Measurements from ENCODE around the gene PTMS.

Gene PTMS

DNA sequence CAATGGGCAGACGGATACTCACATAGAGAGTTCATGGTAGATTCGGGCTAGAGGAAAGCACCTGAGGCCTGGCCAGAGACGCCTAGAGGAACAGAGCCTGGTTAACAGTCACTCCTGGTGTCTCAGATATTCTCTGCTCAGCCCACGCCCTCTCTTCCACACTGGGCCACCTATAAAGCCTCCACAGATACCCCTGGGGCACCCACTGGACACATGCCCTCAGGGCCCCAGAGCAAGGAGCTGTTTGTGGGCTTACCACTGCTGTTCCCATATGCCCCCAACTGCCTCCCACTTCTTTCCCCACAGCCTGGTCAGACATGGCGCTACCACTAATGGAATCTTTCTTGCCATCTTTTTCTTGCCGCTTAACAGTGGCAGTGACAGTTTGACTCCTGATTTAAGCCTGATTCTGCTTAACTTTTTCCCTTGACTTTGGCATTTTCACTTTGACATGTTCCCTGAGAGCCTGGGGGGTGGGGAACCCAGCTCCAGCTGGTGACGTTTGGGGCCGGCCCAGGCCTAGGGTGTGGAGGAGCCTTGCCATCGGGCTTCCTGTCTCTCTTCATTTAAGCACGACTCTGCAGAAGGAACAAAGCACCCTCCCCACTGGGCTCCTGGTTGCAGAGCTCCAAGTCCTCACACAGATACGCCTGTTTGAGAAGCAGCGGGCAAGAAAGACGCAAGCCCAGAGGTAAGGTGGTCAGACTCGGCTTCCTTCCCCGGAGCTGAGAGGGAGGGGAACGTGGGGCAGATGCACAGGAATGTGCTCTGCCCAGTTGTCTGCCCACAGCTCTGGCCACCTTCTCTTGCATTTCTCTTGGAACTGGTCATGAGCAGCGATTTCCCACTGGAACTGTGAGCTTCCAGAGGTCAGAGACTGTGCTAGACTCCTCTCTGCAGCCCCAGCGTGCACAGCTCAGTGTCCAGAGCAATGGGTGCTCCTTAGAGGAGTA is 23.1 kb downstream of the PTMS start, which contains the start of gene CD4:
TSS of gene CD4 (plus strand) at position 557 of the 953 bp plus-strand sequence. CDS start 10,611 bp downstream, outside the sequence.
- DNase-seq (ENCODE audit: low read depth in 2 of 2): peak; percentile 41 to 64

DNA sequence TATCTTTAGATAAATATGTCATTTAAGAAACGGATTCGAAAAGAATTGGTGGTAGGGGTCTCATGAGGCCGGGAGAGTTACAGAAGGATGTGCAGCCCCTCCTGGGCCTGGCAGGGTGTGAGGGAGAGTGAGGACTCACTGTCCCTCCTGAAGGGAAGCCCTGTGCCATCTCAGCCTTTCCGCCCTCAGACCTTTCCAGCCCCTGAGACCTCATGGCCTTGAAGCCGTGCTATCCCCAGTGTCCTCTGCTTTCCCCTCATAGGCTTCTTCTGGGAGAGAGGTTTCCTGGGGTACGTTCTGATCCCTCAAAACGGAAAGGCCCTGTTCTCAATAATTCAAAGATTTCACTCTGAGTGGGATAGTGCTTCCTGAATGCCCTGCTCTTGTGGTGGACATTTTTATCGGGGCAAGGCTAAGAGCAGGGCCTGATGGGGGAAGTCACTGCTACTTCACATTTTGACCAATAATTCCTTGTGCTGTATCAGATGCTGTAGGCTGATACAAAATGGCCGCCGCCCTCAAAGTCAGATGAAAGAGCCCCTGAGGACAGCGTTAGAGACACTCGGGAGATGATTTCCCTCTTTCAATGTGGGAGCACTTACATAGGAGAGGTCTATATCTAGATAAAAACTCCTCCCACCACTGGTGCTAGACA is 24.5 kb downstream of the PTMS start:
- DNase-seq (ENCODE audit: low read depth in 2 of 2): no peak

DNA sequence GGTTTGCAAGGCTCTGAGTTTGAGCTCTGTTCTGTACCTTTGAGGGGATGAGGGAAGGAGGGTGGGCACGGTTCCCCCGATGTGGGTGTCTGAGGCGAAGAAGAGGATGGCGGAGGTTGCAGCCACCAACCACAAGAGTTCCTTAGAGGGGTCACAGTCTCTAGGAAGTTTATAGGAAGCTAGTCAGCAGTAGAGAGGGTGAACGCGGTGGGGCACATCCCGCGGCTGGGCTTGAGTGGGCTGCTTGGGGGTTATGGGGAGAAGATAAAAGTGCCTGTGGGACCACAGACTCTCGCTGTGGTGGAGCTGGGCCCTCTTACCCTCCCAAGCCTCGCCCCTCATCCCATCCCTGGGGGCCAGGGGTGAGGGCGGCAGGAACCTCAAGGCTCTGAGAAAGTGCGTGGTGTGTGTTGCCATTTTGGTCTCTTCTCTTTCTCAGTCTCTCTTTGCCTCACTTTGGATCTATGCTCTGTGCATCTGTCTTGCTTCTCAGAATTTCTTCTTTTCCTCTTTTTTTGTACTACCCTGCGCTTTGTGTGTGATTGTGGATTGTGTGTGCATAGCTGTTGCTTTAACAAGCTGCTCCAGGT is 25.9 kb downstream of the PTMS start:
- DNase-seq (ENCODE audit: low read depth in 2 of 2): no peak

DNA sequence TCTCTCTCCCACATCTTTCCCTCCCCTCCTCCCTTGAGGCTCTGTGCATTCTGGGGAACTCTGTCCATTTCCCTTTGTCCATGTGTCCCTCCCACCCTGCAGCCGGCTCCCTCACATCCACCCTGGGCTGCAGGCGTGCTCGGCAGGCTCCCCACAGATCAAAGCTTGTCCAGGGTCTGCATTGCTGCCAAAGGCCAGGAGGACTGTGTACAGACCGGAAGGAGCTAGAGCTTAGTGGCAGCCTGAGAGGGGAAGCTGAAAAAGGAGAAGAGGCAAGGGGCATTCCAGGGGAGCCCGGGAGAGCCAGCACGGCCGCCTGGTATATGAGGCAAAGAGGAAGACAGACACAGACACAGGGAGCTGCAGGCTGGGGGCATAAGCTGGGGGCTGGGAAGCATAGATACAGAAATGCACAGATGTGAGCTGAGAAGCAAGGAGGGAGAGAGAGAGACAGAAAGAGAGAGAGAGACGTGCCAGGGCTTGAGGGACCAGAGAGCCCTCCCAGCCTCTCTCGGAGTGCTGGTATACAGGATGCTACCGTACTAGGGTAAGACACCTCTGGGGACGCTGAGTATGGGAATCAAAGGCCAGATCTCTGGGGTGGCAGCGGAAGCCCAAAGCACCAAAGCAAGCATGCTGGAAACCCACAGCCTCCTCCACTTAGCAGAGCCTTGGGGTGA is 26.5 kb downstream of the PTMS start:
- DNase-seq (ENCODE audit: low read depth in 2 of 2): no peak

DNA sequence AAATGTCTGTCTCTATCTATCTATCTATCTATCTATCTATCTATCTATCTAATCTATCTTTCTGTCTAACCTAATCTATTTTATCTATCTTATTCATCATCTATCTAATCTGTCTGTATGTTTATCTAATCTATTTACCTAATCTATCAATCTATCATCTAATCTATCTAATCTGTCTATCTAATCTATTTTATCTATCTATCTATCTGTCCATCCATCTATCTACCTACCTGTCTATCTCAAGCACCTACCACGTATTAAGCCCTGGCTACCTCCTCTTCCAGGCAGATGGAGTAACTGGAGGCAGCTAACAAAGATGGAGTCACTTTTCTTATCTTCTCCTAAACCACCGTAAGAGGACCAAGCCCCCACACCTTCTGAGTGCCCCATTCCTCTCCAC is 28.9 kb downstream of the PTMS start:
- no peak for DNase-seq (ENCODE audit: low read depth in 2 of 2)

DNA sequence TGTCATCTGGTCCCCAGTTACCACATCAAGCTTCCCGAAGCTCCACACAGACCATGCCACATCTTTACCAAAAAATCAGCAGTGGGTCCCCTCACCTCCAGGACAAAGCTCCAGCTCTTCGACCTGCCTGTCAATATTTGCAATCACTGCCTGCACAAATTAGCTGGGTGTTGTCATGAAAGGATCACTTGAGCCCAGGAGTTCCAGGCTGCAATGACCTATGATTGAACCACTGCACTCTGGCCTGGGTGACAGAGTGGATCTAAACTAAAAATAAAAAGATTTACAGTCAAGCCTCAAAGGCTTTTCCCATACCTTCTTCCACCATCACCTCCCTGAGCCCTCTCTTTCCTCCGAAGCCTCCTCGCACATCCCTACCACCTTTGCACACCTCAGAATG is 30.4 kb downstream of the PTMS start:
- no peak for DNase-seq (ENCODE audit: low read depth in 2 of 2)

DNA sequence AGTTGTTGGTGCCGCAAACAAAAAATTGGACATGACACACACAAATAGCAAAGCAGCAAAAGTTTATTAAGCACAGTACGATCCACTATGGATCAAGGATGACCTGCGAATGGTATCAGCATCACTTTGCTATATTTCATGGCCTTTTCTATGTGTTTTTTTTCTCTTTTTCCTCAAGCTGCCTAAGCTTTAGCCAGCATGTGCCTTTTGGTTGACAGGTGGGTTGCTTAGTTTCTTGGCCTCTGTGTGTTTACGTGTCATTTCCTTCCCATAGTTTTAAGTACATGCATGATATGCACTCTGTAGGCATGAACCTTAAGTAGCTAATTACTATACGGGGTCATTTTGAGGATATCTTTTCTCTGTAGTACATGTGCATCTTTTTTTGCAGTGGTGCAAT is 33.0 kb downstream of the PTMS start:
- no peak for DNase-seq (ENCODE audit: low read depth in 2 of 2)

DNA sequence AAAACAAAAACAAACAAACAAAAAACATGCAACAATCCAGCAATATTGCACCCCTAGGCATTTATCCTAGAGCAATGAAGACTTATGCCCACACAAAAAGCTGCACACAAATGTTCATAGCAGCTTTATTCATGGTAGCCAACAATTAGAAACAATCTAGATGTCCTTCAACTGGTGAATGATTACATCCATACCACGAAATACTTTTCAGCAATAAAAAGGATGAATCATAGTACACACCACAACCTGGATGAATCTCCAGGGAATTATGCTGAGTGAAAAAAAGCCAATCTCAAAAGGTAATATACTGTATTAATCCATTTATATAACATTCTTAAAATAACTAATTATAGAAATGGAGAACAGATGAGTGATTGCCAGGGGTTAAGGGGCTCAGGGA is 41.0 kb downstream of the PTMS start:
- DNase-seq (ENCODE audit: low read depth in 2 of 2): no peak

DNA sequence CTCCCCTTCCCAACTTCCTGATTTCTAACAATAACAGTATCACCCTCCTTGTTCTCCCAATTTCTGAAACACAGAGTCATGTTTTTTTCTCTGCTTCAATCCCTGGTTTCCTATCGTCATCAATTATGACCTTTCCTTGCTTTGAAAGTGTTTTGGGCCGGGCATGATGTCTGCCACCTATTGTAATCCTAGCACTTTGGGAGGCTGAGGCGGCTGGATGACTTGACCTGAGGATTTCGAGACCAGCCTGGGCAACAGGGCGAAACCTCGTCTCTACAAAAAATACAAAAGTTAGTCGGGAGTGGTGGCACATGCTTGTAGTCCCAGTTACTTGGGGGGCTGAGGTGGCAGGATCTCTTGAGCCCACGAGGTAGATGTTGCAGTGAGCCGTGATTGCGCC is 42.9 kb downstream of the PTMS start:
- no peak for DNase-seq (ENCODE audit: low read depth in 2 of 2)

DNA sequence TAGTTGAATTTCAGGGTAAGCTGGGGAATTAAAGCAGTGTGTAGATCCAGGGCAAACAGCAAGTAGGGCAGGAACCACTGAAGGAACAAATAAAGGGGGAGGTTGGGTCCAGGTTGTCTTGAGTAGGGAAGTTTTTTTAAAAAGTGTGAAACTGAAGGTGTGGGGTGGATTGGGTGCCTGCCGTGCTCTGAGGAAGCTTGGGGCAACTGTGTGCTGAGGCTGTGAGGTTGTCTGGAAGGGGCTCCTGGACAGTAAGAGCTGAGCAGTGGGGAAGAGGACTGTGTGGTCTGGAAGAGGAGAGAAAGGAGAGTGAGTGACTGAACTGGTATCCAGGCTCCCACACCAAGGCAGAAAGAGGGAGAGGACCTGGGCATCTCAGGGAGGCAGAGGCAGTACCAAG is 44.6 kb downstream of the PTMS start:
- DNase-seq (ENCODE audit: low read depth in 2 of 2): no peak

DNA sequence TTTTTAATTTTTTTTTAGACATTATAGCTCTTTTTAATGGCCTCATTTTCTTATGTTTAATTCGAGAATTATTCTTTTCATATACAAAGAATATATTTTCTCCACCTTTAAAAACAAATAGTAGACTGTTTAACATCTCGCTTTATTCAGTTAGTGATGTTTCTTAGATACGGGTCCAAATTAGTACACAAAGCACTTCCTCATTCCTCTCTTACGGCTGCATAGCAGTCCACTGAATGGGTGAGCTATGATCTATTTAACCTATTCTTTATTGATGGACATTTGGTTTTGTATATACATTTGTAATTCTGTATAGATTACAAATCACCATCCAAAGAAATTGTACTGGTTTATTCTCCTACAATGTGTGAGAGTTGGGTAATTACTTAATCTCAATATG is 47.2 kb downstream of the PTMS start:
- DNase-seq (ENCODE audit: low read depth in 2 of 2): no peak

DNA sequence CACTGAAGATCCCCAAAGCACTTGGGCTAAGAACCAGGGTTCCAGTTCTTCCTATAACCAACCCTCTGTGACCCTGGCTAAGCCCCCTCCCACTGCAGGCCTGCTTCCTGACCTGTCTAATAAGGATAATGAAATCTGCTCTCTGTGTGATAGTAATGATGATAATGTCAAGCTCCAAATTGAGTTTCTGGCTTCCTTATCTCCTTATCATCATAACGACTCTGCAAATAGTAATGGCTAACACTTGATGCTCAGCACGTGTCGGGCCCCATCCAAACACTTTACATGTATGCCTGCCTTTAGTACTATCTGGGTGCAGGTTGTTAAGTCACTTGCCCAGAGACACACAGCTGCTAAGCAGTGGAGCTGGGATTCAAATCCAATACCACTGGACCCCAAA is 50.4 kb downstream of the PTMS start:
- no peak for DNase-seq (ENCODE audit: low read depth in 2 of 2)

DNA sequence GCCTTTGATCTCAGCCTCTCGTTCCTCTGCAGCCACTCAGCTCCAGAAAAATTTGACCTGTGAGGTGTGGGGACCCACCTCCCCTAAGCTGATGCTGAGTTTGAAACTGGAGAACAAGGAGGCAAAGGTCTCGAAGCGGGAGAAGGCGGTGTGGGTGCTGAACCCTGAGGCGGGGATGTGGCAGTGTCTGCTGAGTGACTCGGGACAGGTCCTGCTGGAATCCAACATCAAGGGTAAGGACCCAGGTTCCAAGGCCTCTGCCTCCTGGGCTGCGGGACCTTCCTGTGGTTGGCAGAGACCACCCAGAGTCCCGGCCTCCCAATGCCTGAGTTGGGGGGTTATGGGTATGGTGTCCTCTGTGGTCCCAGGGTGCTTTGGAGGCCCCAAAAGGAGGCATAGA is 50.9 kb downstream of the PTMS start:
- DNase-seq (ENCODE audit: low read depth in 2 of 2): no peak

DNA sequence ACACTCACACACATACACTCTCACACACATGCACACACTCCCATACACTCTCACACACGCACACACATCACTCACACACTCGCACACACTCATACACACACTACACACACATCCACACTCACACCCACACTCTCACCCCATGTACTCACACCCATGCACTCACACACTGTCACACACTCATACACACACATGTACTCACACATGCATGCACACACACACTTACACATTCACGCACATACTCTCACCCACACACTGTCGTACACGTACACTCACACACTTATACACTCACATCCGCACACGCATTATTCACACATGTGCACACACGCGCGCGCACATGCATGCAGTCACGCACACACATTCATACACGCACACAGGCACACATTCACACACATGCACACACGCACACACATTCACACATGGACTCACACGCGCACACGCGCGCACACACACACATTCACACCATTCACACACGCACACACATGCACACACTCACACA is 51.5 kb downstream of the PTMS start:
- no peak for DNase-seq (ENCODE audit: low read depth in 2 of 2)

DNA sequence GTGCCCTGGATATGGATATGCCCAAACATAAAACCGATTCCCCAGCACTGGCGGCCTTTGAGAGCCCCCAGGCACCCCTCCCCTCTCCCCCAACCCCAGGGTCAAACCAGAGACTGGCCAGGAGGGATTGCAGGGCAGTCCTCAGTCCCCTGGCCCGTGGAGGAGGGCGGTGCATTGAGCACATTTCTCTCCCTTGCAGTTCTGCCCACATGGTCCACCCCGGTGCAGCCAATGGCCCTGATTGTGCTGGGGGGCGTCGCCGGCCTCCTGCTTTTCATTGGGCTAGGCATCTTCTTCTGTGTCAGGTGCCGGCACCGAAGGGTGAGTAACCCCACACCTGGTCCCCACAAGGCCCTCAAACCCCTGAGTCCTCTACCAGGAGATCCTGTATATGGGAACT is 52.1 kb downstream of the PTMS start:
- DNase-seq (ENCODE audit: low read depth in 2 of 2): no peak

DNA sequence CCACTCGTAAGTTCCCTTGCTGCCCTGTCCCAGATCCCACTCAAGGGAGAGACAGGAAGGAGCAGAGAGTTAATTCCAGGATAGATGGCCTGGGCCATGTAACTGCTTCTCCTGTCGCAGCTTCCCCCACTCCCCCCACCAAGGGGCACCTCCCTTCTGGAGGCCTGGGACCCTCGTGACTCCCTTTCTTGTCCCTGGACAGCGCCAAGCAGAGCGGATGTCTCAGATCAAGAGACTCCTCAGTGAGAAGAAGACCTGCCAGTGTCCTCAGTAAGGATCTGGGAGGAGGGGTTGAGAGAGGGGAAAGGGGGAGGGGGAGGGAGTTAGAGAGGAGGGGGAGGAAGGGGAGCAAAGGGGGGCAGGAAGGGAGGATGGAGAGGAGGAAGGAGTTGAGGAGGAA is 52.5 kb downstream of the PTMS start:
- DNase-seq (ENCODE audit: low read depth in 2 of 2): no peak

DNA sequence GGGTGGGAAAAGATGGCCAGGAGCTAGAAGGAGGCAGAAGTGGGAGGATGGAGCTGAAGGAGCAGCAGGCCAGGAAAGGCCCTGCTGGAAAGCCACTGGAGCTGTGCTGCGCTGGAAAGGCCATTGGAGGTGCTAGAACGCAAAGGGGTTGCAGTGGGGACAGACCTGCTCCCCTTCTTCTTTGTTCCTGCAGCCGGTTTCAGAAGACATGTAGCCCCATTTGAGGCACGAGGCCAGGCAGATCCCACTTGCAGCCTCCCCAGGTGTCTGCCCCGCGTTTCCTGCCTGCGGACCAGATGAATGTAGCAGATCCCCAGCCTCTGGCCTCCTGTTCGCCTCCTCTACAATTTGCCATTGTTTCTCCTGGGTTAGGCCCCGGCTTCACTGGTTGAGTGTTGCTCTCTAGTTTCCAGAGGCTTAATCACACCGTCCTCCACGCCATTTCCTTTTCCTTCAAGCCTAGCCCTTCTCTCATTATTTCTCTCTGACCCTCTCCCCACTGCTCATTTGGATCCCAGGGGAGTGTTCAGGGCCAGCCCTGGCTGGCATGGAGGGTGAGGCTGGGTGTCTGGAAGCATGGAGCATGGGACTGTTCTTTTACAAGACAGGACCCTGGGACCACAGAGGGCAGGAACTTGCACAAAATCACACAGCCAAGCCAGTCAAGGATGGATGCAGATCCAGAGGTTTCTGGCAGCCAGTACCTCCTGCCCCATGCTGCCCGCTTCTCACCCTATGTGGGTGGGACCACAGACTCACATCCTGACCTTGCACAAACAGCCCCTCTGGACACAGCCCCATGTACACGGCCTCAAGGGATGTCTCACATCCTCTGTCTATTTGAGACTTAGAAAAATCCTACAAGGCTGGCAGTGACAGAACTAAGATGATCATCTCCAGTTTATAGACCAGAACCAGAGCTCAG is 53.2 kb downstream of the PTMS start:
- DNase-seq (ENCODE audit: low read depth in 2 of 2): no peak

DNA sequence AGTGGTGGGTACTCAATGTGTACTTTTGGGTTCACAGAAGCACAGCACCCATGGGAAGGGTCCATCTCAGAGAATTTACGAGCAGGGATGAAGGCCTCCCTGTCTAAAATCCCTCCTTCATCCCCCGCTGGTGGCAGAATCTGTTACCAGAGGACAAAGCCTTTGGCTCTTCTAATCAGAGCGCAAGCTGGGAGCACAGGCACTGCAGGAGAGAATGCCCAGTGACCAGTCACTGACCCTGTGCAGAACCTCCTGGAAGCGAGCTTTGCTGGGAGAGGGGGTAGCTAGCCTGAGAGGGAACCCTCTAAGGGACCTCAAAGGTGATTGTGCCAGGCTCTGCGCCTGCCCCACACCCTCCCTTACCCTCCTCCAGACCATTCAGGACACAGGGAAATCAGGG is 54.0 kb downstream of the PTMS start:
- no peak for DNase-seq (ENCODE audit: low read depth in 2 of 2)

Measured in stimulated activated CD4-positive, alpha-beta T cell treated with anti-CD3 and anti-CD28 coated beads, Interleukin-1b, Interleukin-23, amount 100 ng/mL, for 4 hours (primary cell).